HG03175 (cell line): ENCODE measurements around the gene HADHB.

Source experiments
- ATAC-seq: cut with Tn5 transposase; IDR thresholded peaks from one replicate; pipeline ENCODE4 v1.9.1; 2021; ENCODE audit warnings: mild to moderate bottlenecking, moderate library complexity; ENCODE audit not compliant: unreplicated experiment

The HADHB gene

DNA sequence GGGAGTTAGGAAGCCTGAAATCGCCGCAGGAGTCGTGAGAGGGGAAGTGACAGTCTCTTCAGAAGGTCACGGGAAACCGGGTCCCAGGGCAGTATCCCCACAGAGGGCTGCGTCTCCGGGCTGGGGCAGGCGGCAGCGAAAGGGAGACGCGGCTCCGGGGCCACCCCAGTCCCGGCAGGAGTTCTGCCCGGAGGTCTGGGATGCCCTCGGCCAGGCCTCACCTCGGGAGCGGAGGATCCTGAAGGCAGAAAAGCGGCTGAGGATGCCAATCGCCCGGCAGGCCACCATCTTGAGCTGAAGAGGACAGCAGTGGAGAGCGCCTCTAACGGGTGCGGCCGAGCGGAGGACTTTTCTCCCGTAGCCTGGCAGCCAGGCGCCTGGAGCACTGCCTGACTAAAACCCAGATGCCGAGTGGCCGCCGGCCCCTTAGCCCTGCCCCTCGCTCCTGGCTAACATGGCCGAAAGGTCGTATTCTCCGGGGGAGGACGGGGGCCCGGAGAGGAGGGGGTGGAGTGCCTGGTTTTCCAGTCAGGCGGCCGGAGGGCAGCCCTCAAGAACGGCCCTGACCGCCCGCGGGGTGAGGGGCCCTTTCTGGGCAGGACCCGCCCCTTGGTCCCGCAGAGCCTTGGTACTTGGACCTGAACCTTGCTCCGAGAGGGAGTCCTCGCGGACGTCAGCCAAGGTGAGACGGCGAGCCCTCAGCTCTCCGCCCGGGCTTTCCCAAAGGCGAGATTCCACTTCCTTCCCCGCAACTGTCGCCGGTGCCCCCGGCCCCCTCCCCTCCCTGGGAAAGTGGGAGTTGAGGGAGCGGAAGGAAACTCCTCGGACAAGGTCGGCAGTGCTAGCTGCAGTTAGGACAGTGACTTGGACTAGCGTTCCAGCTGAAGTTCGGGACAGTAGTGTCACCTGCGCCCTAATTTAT is at the start of gene HADHB, which contains the start of gene HADHA:
TSS of gene HADHB (plus strand) at position 631 of the 922 bp plus-strand sequence. CDS start 9,316 bp downstream, outside the sequence.
TSS of gene HADHA (minus strand) at position 324 of the 922 bp plus-strand sequence. CDS start at position 288, 36 bp downstream.
- peak; percentile 74 for ATAC-seq

DNA sequence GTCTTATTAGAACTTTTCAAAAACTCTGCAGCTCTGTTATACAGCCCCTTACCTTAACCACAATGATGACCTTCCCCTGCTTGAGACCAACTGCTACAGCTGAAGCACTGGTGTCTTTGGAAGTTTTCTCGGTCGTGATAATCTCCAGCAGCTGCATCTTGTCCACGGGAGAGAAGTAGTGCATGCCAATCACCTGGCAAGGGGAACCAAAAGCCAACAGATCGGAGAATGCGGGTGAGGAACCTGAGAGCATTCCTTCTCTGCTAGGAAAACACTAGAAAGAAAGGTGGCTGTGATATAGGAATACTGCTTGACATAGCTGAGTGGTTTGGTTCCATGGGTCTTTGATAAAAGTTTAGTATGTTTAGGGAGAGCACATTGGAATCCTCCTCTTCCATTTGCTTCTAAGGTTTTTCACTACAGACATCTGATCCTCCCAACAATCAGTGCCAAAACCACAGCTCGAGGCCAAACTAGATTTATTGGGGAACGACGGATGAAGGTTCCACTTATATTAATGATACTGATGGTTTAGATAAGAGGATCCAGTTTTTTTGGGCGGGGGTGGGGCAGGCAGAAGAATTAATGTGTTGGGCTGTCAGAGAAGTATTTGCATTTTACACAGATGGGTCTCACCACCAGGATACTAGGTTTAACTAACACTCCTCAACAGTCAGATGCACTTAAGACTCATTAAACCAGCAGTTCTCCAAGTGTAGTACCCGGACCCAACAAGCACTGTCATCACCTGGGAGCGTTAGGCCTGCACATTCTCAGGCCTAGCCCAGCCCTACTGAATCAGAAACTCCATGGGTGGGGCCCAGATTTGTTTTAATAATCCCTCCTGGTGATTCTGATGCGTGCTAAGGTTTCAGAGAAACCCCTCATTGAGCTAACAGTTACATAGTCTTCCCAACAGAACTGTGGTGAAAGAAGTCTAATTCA is 49.4 kb upstream of the HADHB start:
- no peak for ATAC-seq

DNA sequence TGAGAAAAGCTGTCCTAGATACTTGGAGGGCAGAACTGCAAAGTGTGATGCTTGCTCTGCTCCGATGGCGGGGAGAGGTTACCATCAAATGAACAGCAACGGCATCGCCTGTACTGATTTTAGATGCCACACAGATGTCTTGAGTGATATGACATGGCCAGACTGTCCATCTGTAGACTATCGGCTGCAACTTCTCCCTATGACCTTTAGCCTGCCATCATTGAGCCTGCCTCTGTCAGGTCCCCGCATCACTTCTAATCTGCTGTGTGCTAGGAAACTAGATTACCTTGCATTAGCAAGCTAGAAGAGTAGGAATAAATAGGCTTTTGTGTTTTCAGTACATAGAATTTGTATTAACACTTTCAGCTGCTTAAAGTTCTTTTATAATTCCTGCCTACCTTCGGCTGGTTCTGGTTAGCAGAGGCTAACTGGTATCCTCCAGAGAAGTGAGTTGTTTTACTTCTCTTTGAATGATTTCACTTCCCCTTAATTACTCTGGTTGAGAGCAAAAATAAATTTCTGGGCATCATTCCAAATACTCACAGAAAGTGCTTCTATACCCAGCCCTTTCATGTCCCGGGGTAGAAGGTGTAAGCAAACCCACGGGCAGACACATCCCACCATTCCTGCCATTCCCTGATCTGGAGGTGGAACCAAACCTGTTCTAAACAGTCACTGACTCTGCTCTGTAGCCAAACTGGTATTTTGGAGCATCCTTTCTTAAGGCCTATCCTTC is 47.9 kb upstream of the HADHB start:
- ATAC-seq: no peak

DNA sequence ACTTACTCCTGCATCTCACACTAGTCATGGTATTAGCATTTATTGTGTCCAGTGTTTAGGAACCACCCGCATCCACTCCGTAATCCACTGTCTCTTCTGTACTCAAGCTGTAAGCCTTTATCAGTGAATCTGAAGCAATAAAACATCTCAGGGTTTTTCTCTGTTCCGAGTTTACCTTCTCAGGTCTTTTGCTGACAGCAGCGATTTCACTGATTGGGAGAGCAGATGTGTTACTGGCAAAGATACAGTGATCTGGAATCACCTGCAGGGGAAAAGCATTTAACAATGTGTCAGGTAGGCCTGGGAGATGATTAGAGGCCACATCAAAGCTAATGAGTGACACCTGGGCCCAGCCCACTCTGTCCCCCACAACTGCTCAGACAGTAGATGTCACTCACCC is 47.2 kb upstream of the HADHB start:
- no peak for ATAC-seq

DNA sequence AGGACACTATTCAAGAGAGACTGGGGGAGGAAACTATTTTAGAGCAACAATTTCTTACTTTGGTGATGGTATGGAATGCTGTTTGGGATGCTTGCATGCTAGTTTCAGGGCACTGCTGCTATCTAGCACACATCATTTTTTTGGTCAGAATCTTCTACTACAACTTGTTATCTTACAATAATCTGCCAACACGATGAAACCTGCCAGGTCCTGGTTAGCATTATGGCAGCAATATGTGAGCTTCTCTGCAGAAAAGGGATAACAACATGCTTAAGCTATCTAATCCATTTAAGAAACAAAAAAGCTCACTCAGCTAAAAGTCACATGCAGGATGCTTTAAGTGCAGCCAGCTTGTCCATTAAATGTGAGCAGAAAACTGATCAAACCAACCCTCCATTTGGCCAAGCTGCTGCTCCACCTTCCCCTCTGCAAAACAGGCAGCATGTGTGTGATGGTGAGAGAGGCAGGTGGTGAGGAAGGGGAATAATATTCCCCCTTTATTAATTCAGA is 41.7 kb upstream of the HADHB start:
- no peak for ATAC-seq

DNA sequence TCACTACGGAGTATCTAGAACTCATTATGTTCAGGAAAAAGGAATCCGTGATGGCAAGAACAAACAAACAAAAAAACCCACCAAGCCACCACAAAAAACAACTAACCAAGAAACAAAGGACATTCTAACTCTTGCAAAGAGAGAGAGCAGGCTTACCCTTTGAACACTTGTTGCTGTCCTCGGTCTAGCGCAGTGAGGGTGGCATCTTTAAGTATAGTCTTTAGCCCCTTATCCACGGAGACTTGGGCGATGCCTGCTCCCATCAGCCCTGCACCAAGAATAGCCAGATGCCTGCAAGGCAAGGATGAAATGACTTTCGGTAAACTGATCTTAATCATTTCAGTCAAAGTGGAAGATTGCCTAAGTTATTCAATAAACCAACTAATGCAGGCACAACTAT is 40.8 kb upstream of the HADHB start:
- no peak for ATAC-seq

DNA sequence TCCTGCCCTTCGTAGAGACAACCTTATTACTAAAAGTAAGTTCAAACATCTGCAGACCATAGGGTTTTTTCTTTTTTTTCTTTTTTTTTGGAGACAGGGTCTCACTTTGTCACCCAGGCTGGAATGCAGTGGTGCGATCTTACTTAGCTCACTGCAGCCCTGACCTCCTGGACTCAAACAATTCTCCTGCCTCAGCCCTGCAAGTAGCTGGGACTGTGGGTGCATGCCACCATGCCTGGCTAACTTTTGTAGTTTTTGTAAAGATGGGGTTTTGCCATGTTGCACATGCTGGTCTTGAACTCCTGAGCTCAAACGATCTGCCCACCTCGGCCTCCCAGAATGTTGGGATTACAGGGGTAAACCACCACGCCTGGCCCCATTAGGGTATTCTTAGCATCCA is 32.7 kb upstream of the HADHB start:
- ATAC-seq: no peak

DNA sequence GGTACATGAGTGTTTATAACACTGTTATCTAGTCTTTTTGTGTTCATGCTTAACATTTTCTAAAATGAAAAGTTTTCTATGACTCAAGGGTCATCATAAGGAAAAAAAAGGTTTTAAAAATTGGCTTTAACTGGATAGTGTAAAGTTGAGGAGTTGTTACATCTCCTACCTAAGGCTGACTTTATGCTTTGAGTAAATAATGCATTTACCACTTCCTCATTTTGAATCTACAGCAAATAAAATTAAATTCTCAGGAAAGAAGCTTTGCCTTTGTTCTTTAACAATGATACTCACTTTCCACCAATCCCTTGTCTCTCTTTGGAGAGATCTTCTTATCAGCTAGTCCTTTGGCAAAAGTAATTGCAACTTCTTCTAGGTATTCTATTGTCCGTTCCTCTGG is 30.0 kb upstream of the HADHB start:
- ATAC-seq: no peak

DNA sequence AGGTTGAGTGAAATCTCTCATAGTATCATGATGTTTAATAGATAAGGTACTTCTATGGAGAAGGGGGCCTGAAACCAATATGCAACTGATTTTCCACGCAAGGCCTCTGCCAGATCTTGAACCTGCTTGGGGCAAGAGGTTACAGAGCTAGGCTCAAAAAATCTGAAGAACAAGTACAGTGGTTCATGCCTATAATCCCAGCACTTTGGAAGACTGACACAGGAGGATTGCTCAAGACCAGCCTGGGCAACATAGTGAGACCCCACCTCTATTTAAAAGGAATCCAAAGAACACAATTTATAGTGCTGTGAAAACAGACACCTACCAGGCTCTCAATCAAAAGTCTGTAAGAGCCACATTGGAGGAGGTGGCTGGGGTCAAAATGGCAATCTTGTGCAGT is 28.9 kb upstream of the HADHB start:
- no peak for ATAC-seq

DNA sequence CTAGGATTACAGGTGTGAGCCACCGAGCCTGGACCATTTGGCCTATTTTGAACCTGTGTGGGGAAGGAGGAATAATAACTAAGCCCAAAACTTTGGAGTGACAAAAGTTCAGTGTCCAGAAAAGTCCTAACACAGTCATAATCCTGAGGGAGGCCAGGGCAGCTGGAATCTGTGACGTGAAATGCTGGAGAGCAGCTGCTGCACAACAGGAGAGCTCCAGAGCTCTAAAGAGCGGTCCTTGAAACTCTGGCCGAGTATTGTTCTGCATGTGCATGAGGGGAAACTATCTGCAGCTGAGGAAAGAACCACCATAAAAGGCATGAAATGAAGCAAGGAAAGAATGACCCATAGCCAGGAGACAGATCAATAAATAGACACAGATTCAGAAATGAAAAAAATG is 28.2 kb upstream of the HADHB start:
- no peak for ATAC-seq

DNA sequence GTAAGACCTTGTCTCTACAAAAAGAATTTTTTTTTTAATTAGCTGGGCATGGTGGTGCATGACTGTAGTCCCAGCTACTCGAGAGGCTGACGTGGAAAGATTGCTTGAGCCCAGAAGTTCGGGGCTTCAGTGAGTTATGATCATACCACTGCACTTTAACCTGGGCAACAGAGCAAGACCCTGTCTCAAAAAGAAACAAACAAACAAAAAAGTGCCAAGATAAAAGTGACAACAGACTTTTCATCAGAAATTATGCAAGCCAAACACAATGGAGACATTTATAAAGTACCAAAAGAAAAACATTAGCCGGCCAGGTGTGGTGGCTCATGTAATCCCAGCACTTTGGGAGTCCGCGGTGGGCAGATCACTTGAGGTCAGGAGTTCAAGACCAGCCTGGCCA is 27.0 kb upstream of the HADHB start:
- ATAC-seq: no peak

DNA sequence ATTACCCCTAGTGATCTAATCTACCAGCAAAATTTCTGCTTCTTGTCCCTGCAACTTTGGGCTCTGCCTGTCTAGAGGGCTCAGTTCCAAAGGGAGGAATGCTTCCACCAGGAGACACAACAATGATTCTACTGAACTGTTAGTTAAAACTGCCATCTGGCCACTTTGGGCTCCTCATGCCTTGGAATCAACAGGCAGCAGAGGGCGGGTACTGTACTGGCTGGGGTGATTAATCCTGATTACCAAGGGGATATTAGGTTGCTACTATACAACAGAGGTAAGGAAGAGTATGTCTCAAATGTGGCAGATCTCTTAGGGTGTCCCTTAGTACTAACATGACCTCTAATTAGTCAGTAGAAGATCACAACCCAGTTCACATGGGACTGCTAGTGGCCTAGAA is 21.7 kb upstream of the HADHB start:
- no peak for ATAC-seq

DNA sequence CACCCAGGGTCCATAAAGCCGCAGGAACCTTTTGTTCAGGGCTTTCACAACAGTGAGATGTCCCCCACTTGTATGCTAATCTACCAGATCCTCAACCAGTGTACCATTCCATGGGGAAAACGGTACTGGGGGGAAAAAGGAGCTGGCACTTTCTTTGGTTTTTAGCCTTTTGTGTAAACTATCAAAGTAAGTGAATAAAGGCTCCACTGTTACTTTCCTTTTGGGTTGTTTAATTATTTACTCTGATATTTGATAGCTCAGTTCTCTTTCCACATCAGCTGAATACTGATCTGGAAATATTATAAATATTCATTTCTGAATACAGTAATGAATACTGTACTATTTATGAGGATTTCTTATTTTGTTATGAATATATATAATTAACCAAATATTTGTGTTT is 20.6 kb upstream of the HADHB start:
- no peak for ATAC-seq

DNA sequence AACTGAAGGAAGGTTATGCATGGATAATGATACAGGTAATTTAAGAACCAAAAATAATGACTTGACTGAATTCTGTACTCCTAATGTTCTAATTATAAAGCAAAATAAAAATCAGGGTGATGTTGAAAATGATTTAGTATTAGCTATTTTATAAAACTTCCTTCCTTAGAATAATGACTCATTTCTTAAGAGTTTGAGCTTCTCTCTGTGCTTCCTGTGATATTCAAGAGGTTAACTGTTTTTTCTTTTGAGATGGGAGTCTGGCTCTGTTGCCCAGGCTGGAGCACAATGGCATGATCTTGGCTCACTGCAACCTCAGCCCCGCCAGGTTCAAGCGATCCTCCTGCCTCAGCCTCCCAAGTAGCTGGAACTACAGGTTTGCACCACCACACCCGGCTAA is 15.1 kb upstream of the HADHB start:
- no peak for ATAC-seq

DNA sequence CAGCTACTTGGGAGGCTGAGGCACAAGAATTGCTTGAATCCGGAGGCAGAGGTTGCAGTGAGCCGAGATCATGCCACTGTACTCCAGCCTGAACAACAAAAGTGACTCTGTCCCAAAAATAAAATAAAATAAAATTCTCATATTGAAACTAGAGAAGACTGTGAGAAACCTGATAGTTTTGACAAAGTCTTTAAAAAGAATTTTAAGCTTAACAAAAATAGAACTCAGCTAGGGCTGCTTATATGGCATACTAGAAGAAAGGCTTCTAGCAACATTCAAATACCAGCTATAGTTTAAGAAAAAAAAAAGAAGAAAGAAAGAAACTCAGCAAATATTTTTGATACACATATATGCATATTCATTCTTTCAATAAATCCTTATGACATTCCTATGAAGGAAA is 13.9 kb upstream of the HADHB start:
- no peak for ATAC-seq

DNA sequence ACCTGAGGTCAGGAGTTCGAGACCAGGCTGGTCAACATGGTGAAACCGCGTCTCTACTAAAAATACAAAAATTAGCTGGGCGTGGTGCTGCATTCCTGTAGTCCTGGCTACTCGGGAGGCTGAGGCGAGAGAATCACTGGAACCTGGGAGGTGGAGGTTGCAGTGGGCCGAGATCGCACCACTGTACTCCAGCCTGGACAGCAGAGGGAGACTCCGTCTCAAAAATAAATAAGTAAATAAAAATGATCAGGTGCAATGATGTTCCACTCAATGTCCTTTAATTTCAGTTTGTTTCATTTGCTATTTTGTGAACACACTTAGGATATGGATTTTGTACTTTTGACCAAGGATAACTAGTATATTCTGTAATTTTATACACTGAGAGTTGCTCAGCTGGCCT is 9.7 kb upstream of the HADHB start:
- ATAC-seq: no peak

DNA sequence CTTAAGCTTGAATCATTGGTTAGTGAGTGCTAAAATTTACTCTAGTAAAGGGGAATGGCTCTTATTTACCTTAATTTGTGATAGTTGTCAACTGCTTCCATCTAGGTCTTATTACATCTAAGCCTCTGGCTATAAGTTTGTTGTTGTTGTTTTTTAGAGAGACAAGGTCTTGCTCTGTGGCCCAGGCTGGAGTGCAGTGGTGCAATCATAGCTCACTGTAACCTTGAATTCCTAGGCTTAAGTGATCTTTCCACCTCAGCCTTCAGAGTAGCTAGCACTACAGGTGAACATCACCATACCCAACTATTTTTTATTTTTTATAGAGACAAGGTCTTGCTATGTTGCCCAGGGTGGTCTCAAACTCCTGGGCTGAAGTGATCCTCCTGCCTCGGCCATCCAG is 6.9 kb upstream of the HADHB start:
- ATAC-seq: no peak

DNA sequence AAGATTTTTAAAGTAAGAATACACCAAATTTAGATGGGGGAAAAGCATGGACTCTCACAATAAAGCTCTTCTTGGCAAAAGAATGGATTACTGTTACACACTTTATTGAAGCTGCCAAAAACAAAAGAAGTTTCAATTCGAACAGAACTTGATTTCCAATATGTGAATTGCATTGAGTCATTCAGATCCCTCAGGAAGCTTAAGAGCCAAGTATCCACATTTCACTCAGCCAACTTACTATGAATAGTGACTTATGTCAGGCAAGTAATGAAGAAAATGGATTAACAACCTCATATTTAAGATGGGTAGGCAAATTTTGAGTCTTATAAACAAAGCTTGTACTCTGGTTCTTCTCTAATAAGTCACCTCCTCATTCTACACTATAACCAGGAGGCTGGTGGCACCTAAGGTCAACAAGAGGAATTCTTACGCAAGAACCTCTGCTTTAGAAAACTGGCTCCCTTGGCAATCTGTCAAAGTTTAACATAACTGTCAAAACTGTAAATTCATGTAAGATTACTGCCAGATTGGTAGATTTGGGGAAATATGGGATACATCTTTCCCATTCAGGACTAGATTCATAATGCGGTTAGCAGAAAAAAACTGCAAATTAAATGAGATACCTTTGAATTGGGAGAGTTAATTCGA is 6.3 kb upstream of the HADHB start:
- ATAC-seq: no peak

DNA sequence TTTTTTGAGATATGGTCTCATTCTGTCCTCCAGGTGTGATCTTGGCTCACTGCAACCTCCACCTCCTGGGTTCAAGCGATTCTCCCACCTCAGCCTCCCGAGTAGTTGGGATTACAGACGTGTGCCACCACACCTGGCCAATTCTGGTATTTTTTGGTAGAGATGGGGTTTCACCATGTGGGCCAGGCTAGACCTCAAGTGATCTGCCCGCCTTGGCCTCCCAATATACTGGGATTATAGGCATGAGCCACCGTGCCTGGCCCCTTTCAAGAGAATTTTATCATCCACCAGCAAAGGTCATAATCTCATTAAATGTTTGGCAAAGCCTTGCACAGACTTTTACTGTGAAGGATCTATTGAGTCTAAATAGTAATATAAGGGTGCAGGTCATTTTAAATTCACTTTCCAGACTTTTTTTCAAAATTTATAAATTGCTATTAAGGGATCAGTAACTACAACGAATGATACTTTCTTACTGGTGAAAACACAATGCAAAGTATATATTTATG is 2.8 kb upstream of the HADHB start:
- ATAC-seq: no peak
